Activated naive CD4-positive, alpha-beta T cell treated with anti-CD3 and anti-CD28 coated beads, Interleukin-2, amount 50 U/mL, for 16 hours (primary cell): ENCODE results near the gene GRIN2B.

Experiments used
- DNase-seq: peaks from one replicate; pipeline ENCODE4 v3.0.0-alpha.2; 2020

Gene GRIN2B

DNA sequence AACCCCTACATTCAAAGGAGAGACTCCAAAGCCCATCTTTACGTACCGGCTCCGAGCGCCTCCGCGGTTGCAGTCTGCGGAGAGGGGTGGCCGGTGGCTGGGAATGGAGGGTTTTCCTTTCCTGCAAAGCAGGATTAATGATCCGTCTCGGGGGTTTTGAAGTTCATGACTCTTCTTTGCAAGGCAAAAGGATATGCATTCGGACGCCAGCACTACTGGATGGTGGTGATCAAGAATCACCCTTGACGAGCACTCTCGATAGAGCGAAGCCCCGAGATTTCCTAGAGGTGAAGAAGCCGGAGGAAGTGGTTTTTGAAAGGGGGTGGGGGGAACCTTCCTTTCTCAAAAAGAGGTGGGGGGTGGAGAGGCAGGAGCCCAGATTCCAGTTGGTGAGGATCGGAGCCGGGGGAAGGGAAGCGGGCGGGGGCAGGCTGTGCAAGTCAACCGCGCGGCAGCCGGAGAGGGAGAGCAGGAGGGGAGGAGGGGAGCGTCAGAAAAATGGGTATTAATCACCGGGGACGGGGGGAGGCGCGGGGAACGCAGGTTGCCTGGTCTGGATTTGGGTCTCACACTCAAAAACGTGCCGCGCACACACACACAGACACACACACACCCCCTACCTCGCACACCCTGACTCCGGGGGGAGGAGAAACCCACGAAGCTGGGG lies at the start of gene GRIN2B:
TSS of gene GRIN2B (minus strand) at position 307 of the 667 bp plus-strand sequence. CDS start 115,394 bp downstream, outside the sequence.
- no peak for DNase-seq

DNA sequence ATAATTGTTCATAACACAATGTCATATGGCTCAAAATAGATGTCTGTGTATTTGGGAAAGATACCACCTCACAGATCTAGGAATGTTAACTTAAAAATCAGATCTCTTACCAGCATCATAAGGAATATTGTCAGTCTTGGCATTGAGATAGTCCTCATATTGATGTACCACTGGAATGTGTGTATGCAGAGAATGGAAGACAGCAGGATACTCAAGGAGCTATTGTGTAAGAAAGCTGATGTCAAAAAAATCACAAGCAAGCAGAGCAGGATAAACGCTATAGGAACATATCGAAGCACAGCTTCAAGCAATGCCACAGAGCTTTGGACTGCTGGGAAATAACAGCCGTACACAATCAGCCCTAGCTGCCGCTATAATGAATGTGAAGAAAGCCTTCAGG lies 45.1 kb upstream of the GRIN2B start:
- no peak for DNase-seq

DNA sequence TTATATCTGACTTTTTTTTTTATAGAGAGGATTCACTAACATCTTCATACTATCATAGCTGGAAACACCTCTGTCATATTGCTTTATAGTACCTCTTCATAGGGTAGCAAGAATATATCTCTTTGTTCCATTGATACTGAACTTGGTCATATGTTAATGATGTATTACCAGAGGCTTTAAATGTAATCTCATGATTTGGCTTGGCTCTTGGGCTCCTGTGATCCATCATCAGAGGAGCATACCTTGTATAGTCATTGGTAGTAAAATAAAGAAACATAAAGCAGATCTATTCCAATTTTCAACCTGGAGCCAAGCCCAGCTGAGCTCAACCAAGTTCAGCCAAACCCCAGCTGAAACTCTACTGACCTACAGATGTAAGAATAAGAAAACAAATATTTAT lies 43.2 kb upstream of the GRIN2B start:
- DNase-seq: no peak

DNA sequence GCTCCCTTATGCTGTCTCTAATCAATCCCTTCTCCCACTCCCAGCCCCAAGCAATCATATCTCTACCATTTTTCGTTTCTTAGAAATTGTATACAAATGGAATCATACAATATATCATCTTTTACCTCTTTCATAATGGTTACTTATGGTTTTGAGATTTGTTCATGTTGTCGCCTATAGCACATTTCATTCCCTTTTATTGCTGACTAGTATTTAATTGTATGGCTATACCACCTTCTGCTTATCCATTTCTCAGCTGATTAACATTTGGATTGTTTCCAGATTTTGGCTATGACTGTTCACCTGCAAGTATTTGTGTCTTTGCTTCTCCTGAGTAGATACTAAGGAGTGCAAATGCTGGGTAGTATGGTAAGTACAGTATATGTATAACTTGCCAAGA lies 36.7 kb upstream of the GRIN2B start:
- no peak for DNase-seq

DNA sequence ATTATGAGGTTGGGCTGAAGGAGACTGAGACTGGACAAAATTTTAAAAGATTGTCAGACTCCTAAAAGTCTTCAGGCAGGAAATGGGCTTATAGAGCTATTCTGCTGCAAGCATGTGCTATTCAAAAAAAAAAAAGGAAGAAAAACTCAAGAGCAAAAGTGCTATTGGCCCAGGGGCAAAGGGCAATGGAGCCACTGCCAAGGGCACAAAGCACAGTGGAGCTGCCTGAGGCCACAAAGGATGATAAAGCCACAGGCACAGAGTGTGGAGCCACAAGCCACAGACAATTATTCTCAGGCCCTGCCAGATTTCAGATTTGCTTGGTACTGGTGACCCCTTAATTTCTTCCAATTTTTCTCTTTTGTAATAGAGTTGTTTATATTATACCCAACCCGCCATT lies 29.6 kb upstream of the GRIN2B start:
- DNase-seq: no peak

DNA sequence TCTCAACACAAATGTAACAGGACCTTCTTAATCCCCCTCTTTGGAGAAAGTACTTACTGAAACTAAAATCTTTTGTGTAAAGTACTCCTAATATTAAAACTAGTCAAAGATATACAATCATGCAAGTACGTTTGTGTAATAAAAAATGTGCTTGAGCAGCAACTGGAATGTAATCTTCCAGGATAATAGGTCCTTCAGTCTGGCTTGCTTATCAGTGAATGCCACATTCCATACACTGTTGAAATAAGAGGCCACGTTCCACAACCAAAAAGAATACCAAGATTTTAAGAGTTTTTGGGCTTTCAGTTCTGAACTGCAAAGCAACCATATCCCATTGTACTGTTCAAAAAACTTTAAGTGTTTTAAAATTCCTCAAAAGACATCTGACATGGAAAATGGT lies 26.2 kb upstream of the GRIN2B start:
- no peak for DNase-seq

DNA sequence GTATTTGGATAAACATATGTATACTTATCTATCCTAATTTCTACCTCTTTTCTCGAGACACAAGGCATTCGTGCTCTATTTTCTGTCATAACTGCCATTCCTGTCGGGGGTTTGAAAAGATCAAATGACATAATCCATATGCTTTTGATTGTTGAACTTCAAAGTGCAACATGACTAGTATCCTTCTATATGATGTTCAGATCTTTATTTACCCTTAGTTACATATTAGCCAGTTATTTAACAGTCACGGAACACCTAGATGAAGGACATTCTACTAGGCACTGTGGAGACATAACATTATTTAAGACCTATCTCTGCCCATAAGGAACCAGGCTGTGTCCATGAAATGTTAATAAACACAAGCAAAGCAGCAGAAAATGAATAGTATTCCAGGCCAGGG lies 11.2 kb upstream of the GRIN2B start:
- no peak for DNase-seq

DNA sequence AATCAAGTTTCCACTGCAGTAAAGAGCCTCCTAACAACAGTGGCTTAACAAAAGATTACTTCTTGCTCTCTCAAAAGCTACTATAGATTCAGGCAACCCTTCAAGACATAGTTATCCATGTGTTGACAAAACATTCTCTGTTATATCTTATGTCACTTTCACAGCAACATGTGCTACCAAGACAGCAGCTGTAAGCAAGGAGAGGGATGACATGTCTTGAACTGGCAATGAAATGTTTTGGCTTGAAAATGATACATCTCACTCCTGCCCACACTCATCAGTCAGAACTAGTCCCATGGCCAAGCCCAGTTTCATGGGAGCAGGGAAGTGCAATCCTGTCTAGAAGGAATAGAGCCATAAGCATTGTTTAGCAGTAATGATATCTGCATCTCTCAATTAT lies 10.7 kb upstream of the GRIN2B start:
- no peak for DNase-seq

DNA sequence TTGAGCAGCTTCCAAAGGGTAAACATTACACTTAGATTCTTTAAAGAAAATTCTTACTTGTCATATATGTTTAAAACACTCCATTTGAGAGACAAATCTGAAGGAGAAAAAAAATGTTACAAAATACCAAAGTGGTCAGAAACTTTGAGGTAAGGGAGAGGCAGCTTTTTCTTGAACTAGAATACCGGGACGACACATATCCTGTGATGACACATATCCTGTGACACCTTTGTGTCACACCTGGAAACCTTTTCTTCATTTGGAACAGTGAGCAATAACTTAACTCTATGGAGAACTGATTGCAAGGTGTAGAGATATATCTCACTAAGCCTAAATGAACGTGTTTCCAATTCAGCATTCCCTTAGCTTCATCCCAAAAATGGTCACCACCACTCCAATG lies 4.6 kb upstream of the GRIN2B start:
- no peak for DNase-seq

DNA sequence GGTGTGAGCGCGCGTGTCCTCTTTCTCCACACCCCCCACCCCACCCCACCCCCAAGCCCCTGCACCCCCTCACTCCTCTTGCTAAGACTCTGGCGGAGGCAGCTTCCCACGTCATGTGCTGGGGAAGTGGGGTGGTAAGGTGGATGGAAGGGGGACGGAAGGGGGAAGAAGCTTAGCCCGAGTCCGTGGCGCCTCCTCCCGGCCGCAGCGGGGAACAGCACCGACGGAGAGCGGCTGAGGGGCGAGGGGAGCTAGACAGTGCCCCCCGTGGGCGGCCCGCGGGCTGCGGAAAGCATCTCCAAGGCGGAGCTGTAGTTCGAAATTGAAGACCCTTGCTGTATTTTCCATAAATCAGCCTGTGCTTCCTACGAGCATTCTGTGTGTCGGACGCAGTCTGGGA lies 588 bp upstream of the GRIN2B start:
- no peak for DNase-seq

DNA sequence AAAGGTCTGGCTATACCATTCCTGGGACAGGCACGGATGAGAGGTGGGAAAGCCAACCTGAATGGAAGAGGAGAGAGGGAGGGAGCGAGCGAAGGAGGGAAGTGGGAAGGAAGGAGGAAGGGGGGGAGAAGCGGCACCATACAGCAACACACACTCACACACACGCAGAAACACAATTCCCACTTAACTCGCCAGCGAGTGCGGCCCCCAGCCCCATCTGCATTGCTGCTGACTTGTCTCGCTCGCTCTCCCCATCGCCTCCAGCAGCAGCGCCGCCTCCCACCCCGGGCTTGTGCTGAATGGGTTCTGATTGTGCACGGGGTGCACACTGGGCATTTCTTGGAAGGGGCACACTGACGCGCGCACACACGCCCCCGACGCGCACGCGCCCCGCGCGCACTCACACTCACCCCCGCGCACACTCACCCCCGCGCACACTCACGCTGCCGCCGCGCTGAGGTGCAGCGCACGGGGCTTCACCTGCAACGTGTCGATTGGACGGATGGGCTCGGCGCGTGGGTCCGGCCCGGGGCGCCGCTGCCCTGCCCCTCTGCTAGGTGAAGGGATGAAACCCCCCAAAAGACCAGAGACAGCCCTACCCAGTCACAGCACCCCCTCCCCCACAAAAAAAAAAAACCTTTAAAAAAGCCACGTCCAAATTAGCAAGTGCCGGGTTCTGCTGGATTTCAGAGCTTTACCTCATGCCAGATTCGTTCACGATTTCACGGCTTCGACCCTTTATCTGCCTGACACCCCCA lies 685 bp downstream of the GRIN2B start:
- DNase-seq: no peak

DNA sequence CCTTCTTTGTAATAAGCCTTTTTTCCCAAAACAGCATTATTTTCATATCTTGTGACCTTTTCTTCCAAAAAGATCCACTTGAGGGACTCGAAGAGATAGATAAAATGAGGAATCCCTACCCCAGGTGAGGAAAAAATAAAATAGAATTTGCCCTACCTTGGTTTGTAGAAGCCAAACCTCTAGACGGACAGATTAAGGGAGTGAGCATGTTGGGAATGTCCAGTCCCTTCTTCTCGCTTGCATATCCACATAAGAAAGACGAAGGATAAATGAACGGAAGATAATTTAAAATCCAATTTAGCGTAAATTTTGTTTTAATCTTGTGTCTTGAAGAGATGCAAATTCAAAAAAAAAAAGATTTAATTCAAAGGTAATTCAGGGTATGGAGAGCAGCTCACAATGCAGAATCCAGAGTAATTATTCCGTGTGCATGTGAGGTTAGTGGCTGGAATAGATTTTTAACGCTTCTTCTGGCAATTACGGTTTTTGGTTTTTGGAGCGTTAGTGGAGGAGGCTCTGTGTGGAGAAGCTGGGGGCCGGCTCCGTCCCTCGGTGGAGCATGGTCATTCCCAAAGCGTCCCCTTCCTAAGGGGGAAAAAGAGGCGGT lies 1.5 kb downstream of the GRIN2B start:
- no peak for DNase-seq

DNA sequence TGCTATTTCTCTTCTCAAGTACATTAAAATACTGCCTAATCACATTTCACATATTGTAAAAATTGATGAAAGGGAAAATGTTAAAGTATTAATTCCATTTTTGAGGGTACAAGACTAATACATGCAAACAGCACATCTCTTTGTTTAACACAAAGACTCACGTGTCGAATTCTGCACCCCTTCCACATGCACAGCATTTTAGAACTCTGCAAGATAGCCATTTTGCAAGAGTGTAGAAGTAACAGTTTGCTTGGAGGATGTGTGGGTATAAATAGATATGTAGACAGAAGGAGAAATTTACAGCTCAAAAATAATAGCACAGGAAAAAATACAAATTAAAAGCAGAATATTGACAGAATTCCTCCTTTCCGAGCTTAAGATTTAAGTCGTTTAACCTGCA lies 2.5 kb downstream of the GRIN2B start:
- no peak for DNase-seq

DNA sequence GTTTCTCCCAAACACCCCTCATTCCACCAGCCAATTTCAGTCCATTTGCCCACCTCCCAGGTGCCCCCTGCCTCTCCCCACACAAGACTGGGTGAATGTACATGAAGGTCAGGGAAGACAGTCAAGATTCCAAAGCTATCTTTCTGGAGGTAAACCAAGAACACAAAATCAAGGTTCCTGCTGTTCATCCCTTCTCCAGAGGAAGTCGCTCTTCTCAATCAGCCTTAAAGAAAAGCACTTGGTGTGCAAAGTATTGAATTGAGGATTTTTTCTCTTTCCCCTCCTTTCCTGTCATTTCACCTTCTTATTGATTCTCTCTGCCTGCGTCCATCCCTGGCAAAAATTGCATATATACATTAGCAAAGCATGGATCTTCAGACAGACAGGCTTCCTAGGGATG lies 4.5 kb downstream of the GRIN2B start:
- DNase-seq: no peak

DNA sequence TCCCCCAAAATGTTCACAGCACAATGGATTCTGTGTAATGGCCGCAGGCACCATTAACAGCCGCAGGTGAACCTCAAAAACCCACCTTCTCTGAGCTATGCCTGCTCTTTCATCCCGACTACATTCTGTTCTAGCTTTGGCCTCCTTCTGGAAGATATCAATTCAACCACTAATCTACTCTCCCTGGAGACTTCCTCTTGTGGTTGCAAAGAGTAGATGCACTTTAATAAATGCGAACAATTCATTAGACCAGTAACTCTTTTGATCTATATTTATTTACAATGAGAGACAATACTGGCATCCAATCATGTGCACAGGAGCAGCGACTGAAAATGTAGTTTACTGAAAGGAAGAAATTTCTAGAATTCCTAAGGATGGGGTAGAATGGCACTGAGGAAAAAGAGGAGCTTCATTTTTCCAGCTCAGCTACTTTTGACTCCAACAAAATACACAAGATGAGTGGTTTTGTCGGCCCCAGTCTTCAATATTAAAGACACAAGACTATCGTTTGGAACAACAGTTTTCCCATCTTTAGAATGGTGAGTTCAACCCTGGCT lies 5.3 kb downstream of the GRIN2B start:
- DNase-seq: no peak

DNA sequence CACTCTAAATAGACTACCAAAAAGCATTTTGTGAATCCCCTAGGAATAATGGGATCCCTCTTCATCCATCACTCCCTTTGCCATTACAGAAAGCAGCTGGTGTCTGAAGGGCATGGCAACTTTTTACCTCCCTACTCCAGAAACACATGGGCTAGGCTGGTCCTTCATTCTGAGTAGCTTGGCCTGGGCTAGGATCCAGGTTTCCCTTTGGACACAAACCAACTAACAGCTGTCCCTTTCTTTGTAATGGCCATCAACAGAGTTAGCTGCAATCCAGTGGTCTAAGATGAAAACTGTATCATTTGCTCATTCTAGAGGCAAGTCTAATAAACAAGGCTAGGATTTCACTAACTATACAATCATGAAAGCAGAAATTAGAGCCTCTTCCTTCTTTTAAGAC lies 7.4 kb downstream of the GRIN2B start:
- DNase-seq: no peak

DNA sequence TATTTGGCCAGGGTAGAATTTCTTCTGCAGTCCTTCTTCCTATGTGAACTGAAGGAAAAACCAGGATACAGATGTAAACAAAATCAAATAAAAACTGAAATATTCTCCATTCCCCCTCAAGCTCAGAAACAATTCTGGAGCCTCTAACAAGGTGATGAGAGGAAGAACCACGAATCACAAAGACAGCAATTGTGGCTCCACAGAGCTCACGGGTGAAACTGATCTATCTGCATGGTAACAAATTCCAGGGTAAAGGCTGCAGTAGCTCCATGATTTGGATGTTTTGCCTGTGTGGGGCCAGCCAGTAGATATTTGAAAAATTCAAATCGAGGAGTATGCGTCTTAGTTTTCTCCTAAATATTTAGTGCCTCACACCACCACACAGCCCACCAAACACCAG lies 10.6 kb downstream of the GRIN2B start:
- no peak for DNase-seq

DNA sequence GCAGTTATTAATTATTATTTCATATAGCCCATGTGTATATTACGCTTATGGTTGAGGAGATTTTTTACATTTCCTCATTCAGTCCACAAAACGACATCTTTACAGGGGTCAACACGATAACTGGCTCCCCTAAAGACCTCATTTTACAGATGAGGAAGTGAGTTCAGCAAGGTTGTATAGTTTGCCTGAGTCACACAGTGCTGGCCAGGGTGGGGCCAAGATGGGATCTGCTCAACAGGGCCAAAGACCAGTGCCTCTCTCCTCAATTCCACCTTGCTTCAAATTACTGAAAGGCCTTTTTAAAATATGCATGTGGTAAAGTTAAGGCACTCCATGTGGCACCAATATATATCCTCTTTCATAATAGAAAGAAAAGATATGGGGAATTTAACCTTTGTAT lies 13.1 kb downstream of the GRIN2B start:
- no peak for DNase-seq

DNA sequence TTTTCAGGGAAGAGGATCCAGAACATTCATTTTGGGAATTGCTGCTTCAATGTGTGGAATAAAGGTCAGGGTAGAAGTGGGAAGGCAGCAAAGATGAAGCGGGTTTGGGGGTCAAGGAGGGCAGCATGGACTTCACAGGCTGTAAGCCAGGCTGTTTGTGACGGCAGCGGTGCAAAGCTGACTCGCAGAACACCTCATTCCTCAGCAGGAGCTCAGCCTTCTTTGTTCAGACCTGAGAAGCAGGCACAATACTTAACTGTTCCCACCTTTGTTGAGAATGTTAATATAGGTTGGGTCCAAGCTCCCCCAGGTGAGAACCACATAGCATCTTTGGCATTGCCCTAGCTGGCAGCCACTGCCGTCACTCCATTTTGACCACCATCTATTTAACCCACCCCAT lies 16.7 kb downstream of the GRIN2B start:
- no peak for DNase-seq

DNA sequence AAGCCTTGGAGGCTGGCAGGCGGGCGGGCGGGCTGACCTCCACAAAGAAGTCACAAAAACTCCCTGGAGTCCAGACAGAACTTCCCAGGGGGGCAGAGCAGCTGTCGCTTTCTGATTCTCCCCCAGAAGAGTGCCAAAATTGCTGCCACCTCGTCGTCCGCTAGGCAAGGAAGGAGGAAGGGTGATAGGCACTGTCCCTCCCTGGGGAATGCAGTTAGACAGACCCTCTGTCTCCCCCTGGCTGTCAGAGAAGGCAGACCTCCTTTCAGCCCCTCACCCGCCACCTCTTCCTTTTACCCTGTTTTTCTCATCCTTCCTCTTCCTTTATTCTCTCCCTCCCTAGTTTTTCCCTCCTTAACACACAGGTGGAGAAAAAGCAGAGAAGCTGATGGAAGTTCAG lies 18.7 kb downstream of the GRIN2B start:
- no peak for DNase-seq

DNA sequence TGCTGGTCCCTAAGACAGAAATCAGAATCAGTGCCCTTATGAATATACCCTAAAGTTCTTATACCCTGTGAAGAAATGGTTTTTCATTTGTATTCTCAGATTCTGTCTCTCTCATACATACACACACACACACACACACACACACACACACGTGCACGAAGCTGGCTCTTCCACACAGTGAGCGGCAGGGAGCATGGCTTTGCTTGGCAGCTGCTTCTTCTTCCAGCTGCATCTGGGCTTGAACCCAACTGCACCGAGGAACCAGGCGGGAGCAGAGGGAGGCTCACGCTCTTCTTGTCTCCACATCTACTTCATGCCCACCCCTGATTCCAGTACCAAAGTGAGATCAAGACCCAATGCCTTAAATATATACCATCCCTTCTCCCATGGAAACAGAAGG lies 19.4 kb downstream of the GRIN2B start:
- no peak for DNase-seq

DNA sequence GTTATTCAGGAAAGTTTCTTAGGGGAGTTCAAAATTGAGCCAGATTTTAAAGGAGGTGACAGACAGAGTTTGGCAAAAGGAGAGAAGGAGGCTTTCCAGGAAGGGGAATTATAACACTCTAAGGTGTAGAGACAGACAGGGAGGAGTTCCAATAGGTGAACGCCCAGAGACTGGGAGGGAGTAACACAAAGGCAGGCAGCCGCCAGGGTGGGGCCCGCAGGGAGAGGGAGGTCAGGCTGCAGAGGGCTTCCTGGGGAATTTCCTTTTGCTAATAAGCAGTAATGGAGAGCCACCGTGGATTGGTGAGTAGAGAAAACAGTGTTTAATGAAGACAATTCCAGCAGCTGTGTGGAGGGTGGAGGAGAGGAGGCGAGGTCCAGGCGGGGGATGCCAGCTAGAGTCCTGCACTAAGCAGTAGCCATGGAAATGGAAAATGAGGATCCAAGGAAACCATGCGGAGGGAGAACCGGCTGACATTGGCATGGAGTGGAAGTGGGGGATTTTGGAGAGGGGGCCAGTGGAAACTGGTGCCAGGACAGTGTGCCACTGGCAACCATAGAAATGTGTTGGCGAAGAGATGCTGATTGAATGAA lies 22.2 kb downstream of the GRIN2B start:
- DNase-seq: no peak

DNA sequence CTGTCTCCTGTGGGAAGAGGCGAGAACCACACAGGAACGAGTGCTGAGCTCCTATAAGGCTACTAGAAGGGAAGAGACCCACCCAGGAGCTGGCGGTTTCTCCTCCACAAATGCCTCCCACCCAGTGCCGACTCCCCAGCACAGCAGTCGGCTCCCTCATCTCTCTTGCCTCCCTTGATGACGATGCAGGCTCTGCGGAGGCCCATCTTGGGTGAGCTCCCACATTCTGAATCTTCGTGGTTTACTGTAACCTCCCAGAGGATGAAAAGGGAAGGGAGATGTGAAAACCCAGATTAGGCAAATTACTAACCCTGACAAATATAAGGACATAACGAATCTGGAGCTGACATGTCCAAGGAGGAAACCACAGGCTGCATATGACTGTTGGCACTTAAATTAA lies 23.8 kb downstream of the GRIN2B start:
- DNase-seq: no peak
